Measurements from ENCODE around the gene SERPINE3.

Gene SERPINE3

DNA sequence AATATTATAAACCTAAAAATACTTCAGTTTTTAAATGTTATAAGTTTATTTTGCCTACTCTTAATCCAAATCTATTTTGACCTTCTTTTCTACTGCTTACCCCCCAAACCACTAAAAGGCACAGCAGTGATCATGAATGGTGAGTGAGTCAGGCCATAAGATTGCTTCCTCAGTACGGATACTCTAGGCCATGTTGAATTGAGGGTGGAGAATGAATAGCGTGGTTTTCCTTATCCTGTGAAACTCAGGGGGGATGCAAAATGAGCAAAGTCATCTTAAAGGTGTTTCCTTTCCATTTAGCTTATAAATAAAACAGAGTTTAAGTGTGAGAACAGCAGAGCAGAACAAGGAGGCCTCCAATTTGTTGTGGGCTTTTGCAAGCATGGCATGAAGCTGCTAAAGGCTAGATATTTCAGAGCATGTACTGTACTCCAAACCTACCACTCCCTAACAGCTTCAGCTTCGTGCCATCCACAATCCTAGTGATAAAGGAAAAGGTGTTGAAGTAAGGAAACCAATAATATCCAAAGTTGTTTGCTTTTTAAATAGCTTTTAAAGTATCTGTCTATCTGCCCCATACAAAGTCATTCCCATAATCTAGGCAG lies 25.0 kb downstream of the SERPINE3 start:
- no peak for DNase-seq

- DNase-seq = no peak
These were observed 30.6 kb downstream of the SERPINE3 start for GRCh38 chr13:51370116-51370515.

DNA sequence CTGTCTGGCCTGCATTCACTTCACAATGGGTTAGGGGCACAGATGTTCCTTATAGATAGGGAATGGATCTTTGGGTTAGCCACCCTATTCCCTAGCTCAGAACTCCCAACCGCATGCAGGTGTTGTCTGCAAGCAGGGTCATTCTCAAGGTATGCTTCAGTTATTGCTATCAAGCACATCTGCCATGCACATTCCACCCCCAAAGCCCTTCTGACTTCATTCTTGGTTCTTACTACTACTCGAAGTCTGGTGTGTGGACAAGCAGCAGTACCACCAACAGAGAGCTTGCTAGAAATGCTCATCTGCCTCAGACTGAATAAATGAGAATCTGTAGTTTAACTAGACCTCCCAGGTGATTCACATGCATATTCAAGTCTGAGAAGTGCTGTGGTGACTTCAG lies 31.3 kb downstream of the SERPINE3 start:
- no peak for DNase-seq

- DNase-seq = no peak
These were observed 32.4 kb downstream of the SERPINE3 start for GRCh38 chr13:51371768-51372399.

- DNase-seq = no peak
These were observed 34.0 kb downstream of the SERPINE3 start for GRCh38 chr13:51373451-51373850.

DNA sequence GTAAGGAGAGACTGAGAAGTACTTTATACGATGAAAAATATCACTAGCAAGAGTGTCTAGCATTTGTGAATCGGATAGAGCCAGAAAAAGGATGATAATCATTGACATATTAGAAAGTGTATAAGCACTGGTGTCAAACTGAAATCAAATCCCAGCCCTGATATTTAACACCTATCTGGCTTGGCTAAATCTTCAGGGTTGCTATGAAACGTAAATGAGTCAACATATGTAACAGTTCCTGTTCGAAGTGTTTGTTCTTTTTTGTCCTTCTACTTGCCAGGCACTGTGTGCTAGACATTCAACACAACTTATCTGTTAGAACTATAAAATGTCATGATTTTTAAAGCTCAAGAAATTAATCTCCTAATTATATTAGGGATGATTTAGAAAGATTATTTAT lies 40.8 kb downstream of the SERPINE3 start:
- DNase-seq = no peak

GRCh38 chr13:51385114-51385513 lies 45.6 kb downstream of the SERPINE3 start:
- no peak for DNase-seq

DNA sequence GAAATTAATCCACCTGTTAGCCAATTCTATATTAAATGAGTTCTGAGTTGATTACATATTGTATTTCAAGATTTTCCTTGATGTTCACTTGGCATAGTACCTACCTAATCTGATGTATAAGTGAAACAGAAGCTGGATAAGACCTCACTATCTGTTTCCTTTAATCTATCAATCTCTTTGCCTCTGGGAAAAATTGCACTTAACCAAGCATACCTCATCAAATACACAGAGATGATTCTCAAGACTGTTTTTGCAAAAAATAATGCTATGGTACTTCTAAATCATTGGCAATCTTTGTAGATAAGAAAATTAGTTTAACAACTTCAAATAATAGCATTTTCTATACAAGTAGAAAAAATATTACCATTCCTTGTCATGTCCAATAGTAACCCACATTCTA lies 55.2 kb downstream of the SERPINE3 start:
- no peak for DNase-seq

GRCh38 chr13:51396352-51396751 lies 56.9 kb downstream of the SERPINE3 start:
- no peak for DNase-seq

DNA sequence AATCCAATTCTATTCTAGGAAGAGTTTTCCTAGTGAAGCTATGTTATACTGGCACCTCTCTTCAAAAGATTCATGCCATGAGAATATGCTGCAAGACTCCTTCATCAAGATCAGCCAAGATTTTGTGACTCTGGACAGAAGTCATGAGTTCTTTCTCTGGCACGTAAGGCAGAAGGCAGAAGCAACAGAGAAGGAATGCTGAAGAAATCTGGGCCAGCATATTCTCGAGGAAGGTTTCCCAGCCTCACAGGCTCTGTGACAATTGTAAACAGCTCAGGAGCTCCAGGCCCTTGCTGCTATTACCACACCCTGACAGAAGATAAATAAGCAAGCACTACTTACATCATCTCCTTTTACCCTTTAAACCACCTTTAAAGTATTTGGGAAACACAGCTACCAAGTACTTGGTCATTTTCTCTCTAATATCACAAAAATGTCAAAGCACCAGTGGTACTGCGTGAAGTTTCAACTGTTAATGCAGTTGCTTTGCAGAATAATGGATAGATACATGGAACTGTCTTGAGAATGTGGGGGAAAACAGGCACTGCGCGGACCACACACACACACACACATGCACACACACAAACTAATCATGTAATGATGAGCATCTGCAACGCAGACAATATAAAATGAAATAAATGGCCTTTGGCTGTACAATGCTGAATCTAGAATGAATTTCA lies 57.9 kb downstream of the SERPINE3 start:
- no peak for DNase-seq

- no peak for DNase-seq
These were observed 65.7 kb downstream of the SERPINE3 start for GRCh38 chr13:51405176-51405575.

DNA sequence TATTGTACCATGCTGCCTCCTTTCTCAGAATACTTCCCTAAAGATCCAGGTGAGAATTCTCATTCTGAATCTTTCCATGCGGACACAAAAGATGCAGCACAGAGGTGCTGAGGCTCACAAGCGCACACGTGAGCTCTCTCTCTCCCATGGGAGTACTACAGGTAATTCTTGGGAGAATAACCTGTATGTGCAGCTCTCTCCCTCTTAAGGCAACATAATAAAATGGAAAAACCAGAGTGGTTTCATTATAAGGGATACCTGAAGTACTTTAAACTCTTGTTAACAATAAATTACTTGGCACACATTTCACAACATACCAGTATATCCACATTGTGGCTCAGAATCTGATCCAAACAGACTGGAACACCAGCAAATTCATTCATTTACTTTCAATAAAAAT lies 72.9 kb downstream of the SERPINE3 start:
- no peak for DNase-seq

Data from CD4-positive, alpha-beta T cell treated with Interleukin-17A for 1 hour (primary cell).